K562 (cell line): ENCODE measurements around the gene TAF4. TPM values are rescaled to one million over a fixed set of nuclear protein-coding genes. Genes with fewer than 3 reads are reported as not detected.

ENCODE experiments used
- ATAC-seq: fragments of 200-7000 bp; cut with Tn5 transposase; 3 replicates; pipeline ENCODE4 v1.9.1; 2020; ENCODE audit warnings: moderate library complexity
- BruUV-seq: library from RNA; stranded (reverse); fragments of 400-500 nt; replicated peaks from 2 replicates; lab custom pipeline; 2021; lab: Mats Ljungman, UMichigan
- CTCF ChIA-PET: fragments of 300-600 bp; formaldehyde crosslinking; extraction: SDS; loops from one replicate; lab custom pipeline; 2021; ENCODE audit warnings: low intra/inter-chr PET ratio; lab: Yijun Ruan, JAX
- POLR2A ChIA-PET: fragments of 300-600, 350-650 bp; sonication (Branson Sonifier 250); formaldehyde crosslinking; extraction: SDS; loops from one replicate; lab custom pipeline; 2021; ENCODE audit warnings: antibody characterized with exemption, inconsistent platforms; lab: Yijun Ruan, JAX
- DNase-seq, 4 experiments: peaks; one replicate each; pipeline versions ENCODE4 v3.0.0 to v3.0.0-alpha.2; 2011 to 2018; ENCODE audit warnings: low spot score in 3 of 4, mixed read lengths in 3 of 4; ENCODE audit errors: extremely low read depth in 1 of 4
- FAIRE-seq: peaks from 2 replicates; lab custom pipeline; 2011; peaks lifted over from hg19 to GRCh38; lab: Jason Lieb, UNC
- H2AFZ ChIP-seq: 2 replicates; pipeline ENCODE4 v1.6.0; 2011; ENCODE audit warnings: low read depth, low read length, control low read depth, inconsistent platforms
- H3K27ac ChIP-seq: fragments of 200-600 bp; 3 replicates; pipeline ENCODE4 v1.8.0; 2011; ENCODE audit warnings: low read depth, mild to moderate bottlenecking, control low read depth, inconsistent platforms, low read length, moderate library complexity, mixed read lengths; ENCODE audit errors: extremely low read depth
- H3K27me3 ChIP-seq, 2 experiments: fragments of 300-600 bp in 1 of 2; 2 replicates in 1 of 2; 3 replicates in 1 of 2; pipeline versions ENCODE4 v1.6.0 to v1.8.0; 2011; ENCODE audit warnings: inconsistent platforms in 2 of 2, low read length in 2 of 2, mild to moderate bottlenecking in 1 of 2, mixed read lengths in 1 of 2, moderate library complexity in 1 of 2; ENCODE audit not compliant: control insufficient read depth in 2 of 2, insufficient read depth in 2 of 2
- H3K36me3 ChIP-seq: fragments of 300-600 bp; 3 replicates; pipeline ENCODE4 v1.8.0; 2011; ENCODE audit warnings: mild to moderate bottlenecking, low read length, inconsistent platforms; ENCODE audit not compliant: control insufficient read depth, insufficient read depth
- H3K4me1 ChIP-seq, 2 experiments: fragments of 200-600 bp in 1 of 2; replicated peaks in 1 of 2; 2 replicates in 1 of 2; 3 replicates in 1 of 2; pipeline versions ENCODE4 v1.5.1 to v1.8.0; 2011; ENCODE audit warnings: inconsistent platforms in 2 of 2, low read length in 2 of 2, mild to moderate bottlenecking in 1 of 2, mixed read lengths in 1 of 2, moderate library complexity in 1 of 2; ENCODE audit not compliant: control insufficient read depth in 2 of 2, insufficient read depth in 2 of 2
- H3K4me2 ChIP-seq: 2 replicates; pipeline ENCODE4 v1.6.1; 2011; ENCODE audit warnings: low read length, control low read depth, inconsistent platforms, mixed read lengths; ENCODE audit not compliant: insufficient read depth
- H3K4me3 ChIP-seq: fragments of 200-600 bp; sonication (generic), shearing (Covaris generic); 2 replicates; pipeline ENCODE4 v1.5.1; 2016; ENCODE audit warnings: control low read depth, inconsistent platforms
- H3K79me2 ChIP-seq: fragments of 200-600 bp; 3 replicates; pipeline ENCODE4 v1.8.0; 2011; ENCODE audit warnings: low read length, inconsistent platforms; ENCODE audit not compliant: control insufficient read depth, insufficient read depth
- H3K9ac ChIP-seq, 2 experiments: 2 replicates each; pipeline versions ENCODE4 v1.6.0 to v1.6.1; 2011; ENCODE audit warnings: low read depth in 2 of 2, low read length in 2 of 2, control low read depth in 1 of 2, inconsistent platforms in 1 of 2, mild to moderate bottlenecking in 1 of 2, mixed read lengths in 1 of 2; ENCODE audit not compliant: insufficient read depth in 1 of 2
- H3K9me1 ChIP-seq: one replicate; pipeline ENCODE4 v1.6.0; 2011; ENCODE audit warnings: inconsistent platforms, mild to moderate bottlenecking, low read length, moderate library complexity; ENCODE audit not compliant: control insufficient read depth, insufficient read depth
- H3K9me3 ChIP-seq: replicated peaks from 2 replicates; pipeline ENCODE4 v1.5.1; 2011; ENCODE audit warnings: low read depth, low read length, inconsistent platforms; ENCODE audit not compliant: control insufficient read depth, insufficient read depth
- H4K20me1 ChIP-seq: replicated peaks from 2 replicates; pipeline ENCODE4 v1.6.1; 2011; ENCODE audit warnings: low read length, inconsistent platforms, mixed read lengths; ENCODE audit not compliant: control insufficient read depth, insufficient read depth
- HMGN3 ChIP-seq: IDR thresholded peaks from 2 replicates; pipeline ENCODE4 v1.6.1; 2011; ENCODE audit warnings: borderline replicate concordance, low read depth, mild to moderate bottlenecking, mixed read lengths, low read length; ENCODE audit not compliant: insufficient read length; ENCODE audit errors: extremely low read depth
- MAX ChIP-seq: sonication (generic); formaldehyde crosslinking; IDR thresholded peaks from 2 replicates; pipeline ENCODE4 v1.9.0; 2022; ENCODE audit warnings: mild to moderate bottlenecking, missing genetic modification reagents
- PML ChIP-seq: IDR thresholded peaks from 2 replicates; pipeline ENCODE4 v1.6.1; 2012; ENCODE audit warnings: low read length, inconsistent platforms
- ZNF717 ChIP-seq: fragments of 250-450 bp; sonication (Bioruptor Pico); IDR thresholded peaks from 2 replicates; pipeline ENCODE4 v1.5.0; 2021
- ZNF77 ChIP-seq: fragments of 250-450 bp; sonication (Bioruptor Pico); IDR thresholded peaks from 2 replicates; pipeline ENCODE4 v1.5.0; 2020
- WGBS: fragments of 100-300 bp; shearing (Covaris generic); methylation state at CpG from one replicate; pipeline ENCODE4 v1.1.6; 2016; ENCODE audit warnings: low coverage, mixed read lengths; ENCODE audit not compliant: insufficient coverage; ENCODE audit errors: missing lambda C conversion rate; 5-methylcytosine and 5-hydroxymethylcytosine counted together
- in situ Hi-C: fragments of 300-500 bp; cut with MboI; formaldehyde crosslinking; loops from 4 replicates; pipeline ENCODE4 v1.15.0; 2018; ENCODE audit warnings: inconsistent platforms, mixed read lengths
- intact Hi-C: fragments of 100-400 bp; cut with micrococcal nuclease; formaldehyde crosslinking; loops from 2 replicates; pipeline ENCODE4 v1.14.2; 2022
- polyA plus RNA-seq, 8 experiments: library from polyadenylated mRNA; depleted of rRNA in 4 of 8; stranded (reverse) in 5 of 8; unstranded in 3 of 8; fragments of >200 nt; fragmentation: Nextera tagmentation in 2 of 8; fragmentation: Illumina TruSeq in 1 of 8; extraction: Ambion mirVana in 2 of 8; extraction: Trizol in 1 of 8; gene quantifications; 2 replicates each; pipeline versions ENCODE4 v1.2.1 to v1.2.3, GENCODE V29; 2011 to 2014; ENCODE audit warnings: inconsistent platforms in 1 of 8, missing spikeins in 1 of 8
- total RNA-seq, 7 experiments: library from RNA; depleted of rRNA in 6 of 7; stranded (reverse); fragments of >200 nt in 6 of 7; fragmentation: Illumina TruSeq in 2 of 7; extraction: Trizol in 2 of 7; gene quantifications; 2 replicates each; pipeline versions ENCODE4 v1.2.1 to v1.2.3, GENCODE V29; 2011 to 2021; ENCODE audit warnings: low replicate concordance in 1 of 7
- TF ChIP-seq, protein P1 (sequence below): sonication (generic); formaldehyde crosslinking; IDR thresholded peaks from 2 replicates; pipeline ENCODE4 v1.9.0; 2022; ENCODE audit warnings: mild to moderate bottlenecking, missing genetic modification reagents

Gene TAF4
- total and polyA plus RNA-seq, 9 of the 15 experiments (the other 6 are each of a cell fraction or from before 2014, with no cell fraction given) = 0.44 to 28.3 (median 5.6) TPM

- no peak for TF ChIP-seq ZNF77
- no peak for TF ChIP-seq MAX
- TF ChIP-seq ZNF717 = no peak
- TF ChIP-seq, protein P1, sequence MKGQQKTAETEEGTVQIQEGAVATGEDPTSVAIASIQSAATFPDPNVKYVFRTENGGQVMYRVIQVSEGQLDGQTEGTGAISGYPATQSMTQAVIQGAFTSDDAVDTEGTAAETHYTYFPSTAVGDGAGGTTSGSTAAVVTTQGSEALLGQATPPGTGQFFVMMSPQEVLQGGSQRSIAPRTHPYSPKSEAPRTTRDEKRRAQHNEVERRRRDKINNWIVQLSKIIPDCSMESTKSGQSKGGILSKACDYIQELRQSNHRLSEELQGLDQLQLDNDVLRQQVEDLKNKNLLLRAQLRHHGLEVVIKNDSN (CRISPR knock-in tag) = no peak
- TF ChIP-seq PML = no peak
- TF ChIP-seq HMGN3 = no peak
- TF ChIP-seq, all 486 proteins: peak for 0
- Histone ChIP-seq H3K36me3 (no peaks in the 10 kb centered on the region), H2AFZ (no peak overlapping the region), H3K4me3 (no peak overlapping the region), H4K20me1 (peaks cover 13% of the 10 kb centered on the region; the same call in 1 of the 2 replicates), H3K4me1 (peaks cover 8 to 11% of the 10 kb centered on the region in 2 experiments; a peak in 4 of 5 replicates), H3K4me2 (no peak overlapping the region), H3K9me3 (no peaks in the 10 kb centered on the region), H3K9me1 (no peaks in the 10 kb centered on the region), H3K9ac (no peak overlapping the region), H3K27me3 (no peaks in the 10 kb centered on the region), H3K27ac (no peak overlapping the region), H3K79me2 (peaks cover 92% of the 10 kb centered on the region)
- in situ Hi-C loops = no loop called here
- no peak for FAIRE-seq
- intact Hi-C loops = no loop called here
- CTCF ChIA-PET = no interaction called here
- WGBS = 95% methylated on average over 22 of the region's 22 CpGs
- POLR2A ChIA-PET = interaction anchor here (0.7 to 2.2 kb wide), 3 partner anchors 10 to 99 kb away, joined by 3 to 6 read pairs (median 4); no protein-coding TSS in a partner anchor
- ATAC-seq = no peak; the same call in 2 of the 3 replicates
- no TSS peak for BruUV-seq
- DNase-seq = no peak
Measured at GRCh38 chr20:62042025-62042820, 23.5 kb downstream of the TAF4 start.
